Measurements from ENCODE around the gene TAF3.

Gene TAF3

DNA sequence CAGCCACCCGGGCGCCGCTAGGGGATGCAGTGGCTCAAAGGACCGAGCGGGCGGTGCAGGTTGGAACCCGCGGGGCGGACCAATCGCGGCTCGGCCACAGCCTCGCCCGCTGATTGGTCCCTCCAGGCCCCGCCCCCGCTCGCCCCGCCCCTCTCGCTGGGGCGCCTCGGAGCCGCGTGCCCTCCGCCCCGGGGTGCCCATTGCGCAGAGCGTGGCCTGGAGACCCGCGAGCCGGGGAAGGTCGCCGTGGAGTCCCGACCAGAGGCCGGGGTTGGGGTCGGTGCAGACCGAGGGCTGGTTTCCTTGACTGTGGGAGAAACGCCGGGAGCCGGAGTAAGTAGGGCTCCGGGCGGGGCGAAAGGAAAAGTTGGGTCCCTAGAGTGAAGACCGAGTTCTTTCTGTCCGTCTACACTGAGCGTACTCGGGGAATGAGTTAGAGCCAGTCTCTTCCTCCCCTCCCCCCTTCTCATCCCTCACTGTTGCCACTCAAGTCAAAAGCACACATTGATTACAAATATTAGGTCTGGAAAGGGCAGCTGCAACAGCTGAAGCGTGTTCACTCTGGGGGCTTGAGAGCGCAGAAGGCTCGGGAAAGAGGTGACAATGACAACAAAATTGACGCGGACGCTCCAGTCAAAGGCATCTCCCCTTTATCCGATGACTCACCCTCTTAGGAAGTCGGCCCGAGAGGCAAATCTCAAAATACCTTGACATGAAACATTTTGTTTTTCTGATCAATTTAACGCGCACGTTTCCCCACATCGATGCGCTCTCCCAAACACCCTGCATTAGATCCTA lies 235.3 kb downstream of the TAF3 start (continued):
- TF ChIP-seq, protein P1, sequence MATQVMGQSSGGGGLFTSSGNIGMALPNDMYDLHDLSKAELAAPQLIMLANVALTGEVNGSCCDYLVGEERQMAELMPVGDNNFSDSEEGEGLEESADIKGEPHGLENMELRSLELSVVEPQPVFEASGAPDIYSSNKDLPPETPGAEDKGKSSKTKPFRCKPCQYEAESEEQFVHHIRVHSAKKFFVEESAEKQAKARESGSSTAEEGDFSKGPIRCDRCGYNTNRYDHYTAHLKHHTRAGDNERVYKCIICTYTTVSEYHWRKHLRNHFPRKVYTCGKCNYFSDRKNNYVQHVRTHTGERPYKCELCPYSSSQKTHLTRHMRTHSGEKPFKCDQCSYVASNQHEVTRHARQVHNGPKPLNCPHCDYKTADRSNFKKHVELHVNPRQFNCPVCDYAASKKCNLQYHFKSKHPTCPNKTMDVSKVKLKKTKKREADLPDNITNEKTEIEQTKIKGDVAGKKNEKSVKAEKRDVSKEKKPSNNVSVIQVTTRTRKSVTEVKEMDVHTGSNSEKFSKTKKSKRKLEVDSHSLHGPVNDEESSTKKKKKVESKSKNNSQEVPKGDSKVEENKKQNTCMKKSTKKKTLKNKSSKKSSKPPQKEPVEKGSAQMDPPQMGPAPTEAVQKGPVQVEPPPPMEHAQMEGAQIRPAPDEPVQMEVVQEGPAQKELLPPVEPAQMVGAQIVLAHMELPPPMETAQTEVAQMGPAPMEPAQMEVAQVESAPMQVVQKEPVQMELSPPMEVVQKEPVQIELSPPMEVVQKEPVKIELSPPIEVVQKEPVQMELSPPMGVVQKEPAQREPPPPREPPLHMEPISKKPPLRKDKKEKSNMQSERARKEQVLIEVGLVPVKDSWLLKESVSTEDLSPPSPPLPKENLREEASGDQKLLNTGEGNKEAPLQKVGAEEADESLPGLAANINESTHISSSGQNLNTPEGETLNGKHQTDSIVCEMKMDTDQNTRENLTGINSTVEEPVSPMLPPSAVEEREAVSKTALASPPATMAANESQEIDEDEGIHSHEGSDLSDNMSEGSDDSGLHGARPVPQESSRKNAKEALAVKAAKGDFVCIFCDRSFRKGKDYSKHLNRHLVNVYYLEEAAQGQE (tag by site-specific recombination; IDR thresholded peaks at IDR 0.05): no peak
- peak; percentile 5; the same call in 1 of the 2 replicates for TF ChIP-seq IKZF3 (tag by site-specific recombination; IDR thresholded peaks at IDR 0.05)
- TF ChIP-seq ZNF140 (tag by site-specific recombination; IDR thresholded peaks at IDR 0.05): no peak
- no peak for TF ChIP-seq HOXD13 (CRISPR knock-in tag; IDR thresholded peaks at IDR 0.05; ENCODE audit: borderline replicate concordance)

DNA sequence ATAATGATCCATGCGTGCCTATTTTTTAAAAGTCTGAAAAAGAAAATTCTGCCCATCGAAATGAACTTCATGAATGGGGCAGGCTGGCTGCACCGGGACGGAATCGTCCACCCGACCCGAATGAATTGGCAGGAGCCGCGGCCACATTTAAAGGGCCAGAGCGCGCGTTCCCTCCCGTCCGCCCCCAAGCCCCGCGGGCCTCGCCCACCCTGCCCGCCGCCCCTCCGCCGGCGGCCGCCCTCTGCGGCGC lies 235.9 kb downstream of the TAF3 start:
- Histone ChIP-seq H3K36me3 (ENCODE audit: control insufficient read depth in 2 of 2, insufficient read depth in 1 of 2, low read length in 2 of 2) (peaks cover 0 to 32% of the 10 kb centered on the region in 2 experiments; a peak in 2 of 3 replicates), H3K9me3 (ENCODE audit: control insufficient read depth, insufficient read depth, low read depth, low read length) (no peaks in the 10 kb centered on the region), H3K4me1 (ENCODE audit: control insufficient read depth, insufficient read depth, low read length) (peaks cover 7% of the 10 kb centered on the region), H3K27ac (ENCODE audit: extremely low read depth, low read depth, low read length) (peak overlapping the region; percentile 89), H3K4me3 (ENCODE audit: low read depth, low read length) (peak overlapping the region; percentile 63)
- ChIA-PET POLR2A (interaction anchor here (0.6 to 1.3 kb wide), 9 partner anchors 36 to 480 kb away, joined by 3 to 6 read pairs (median 4); partner anchors contain the start of gene ATP5F1C), CTCF (interaction anchor here (0.6 kb wide), 1 partner anchor 95 kb away, joined by 7 read pairs; no protein-coding TSS in a partner anchor)
- TF ChIP-seq SP3 (tag by site-specific recombination; IDR thresholded peaks at IDR 0.05): no peak; the same call in 1 of the 2 replicates
- TF ChIP-seq HOXC10 (CRISPR knock-in tag; IDR thresholded peaks at IDR 0.05): no peak
- TF ChIP-seq ZNF2 (tag by site-specific recombination; IDR thresholded peaks at IDR 0.05): no peak
- TF ChIP-seq ZXDB (tag by site-specific recombination; IDR thresholded peaks at IDR 0.05): 0 out of 2 replicates have a peak, but pooled peaks have one; percentile 3
- TF ChIP-seq KLF10 (tag by site-specific recombination; IDR thresholded peaks at IDR 0.05): no peak
- TF ChIP-seq BCL6B (tag by site-specific recombination; IDR thresholded peaks at IDR 0.05): no peak
- TF ChIP-seq ZBTB8A (tag by site-specific recombination; IDR thresholded peaks at IDR 0.05): peak; percentile 74
- no peak for TF ChIP-seq ZNF654 (tag by site-specific recombination; IDR thresholded peaks at IDR 0.05; ENCODE audit: low read depth)
- TF ChIP-seq ZNF341 (tag by site-specific recombination; IDR thresholded peaks at IDR 0.05; ENCODE audit: low read depth): no peak
- TF ChIP-seq ZNF677 (tag by site-specific recombination; IDR thresholded peaks at IDR 0.05): no peak
- no peak for TF ChIP-seq ZNF626 (tag by site-specific recombination; IDR thresholded peaks at IDR 0.05)
- peak; percentile 60 for TF ChIP-seq PRDM10 (tag by site-specific recombination; IDR thresholded peaks at IDR 0.05)
- TF ChIP-seq ZNF560 (tag by site-specific recombination; IDR thresholded peaks at IDR 0.05; ENCODE audit: borderline replicate concordance): no peak
- no peak for TF ChIP-seq ZSCAN23 (tag by site-specific recombination; IDR thresholded peaks at IDR 0.05)
- no peak for TF ChIP-seq ZNF223 (tag by site-specific recombination; IDR thresholded peaks at IDR 0.05)
- no peak for TF ChIP-seq ZEB2 (tag by site-specific recombination; IDR thresholded peaks at IDR 0.05)

Data from HEK293 (cell line).